ENCODE results near the gene LGALS1.
"Not testable (repeated sequence)": the region's sequence is repeated elsewhere in the genome, so short reads cannot be mapped to it uniquely, and the experiment has no call there.

The LGALS1 gene

DNA sequence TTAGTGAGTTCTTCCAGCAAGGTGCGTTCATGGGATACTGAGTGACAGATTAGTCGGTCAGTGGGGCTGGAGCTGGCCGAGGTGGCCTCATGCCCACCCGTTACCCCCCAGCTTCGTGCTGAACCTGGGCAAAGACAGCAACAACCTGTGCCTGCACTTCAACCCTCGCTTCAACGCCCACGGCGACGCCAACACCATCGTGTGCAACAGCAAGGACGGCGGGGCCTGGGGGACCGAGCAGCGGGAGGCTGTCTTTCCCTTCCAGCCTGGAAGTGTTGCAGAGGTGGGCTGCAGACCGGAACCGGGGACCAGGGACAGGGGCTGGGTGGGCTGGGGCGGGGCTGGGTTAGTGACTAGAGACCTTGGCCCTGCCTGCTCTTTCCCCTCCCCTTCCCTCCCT lies 2.9 kb downstream of the LGALS1 start:
- intact Hi-C loops (cut with DNase I) = no loop called here
- DNase-seq = no peak

GRCh38 chr22:37679670-37680069 lies 4.2 kb downstream of the LGALS1 start:
- intact Hi-C loops (cut with DNase I) = loop anchor here (5.0 kb wide), 1 partner anchor 37 kb away; no protein-coding TSS in a partner anchor
- DNase-seq = no peak

- DNase-seq = no peak
- intact Hi-C loops (cut with DNase I) = loop anchor here (5.0 kb wide), 1 partner anchor 38 kb away; no protein-coding TSS in a partner anchor
Observed at GRCh38 chr22:37680191-37680851, 4.9 kb downstream of the LGALS1 start.

GRCh38 chr22:37681001-37681424 lies 5.6 kb downstream of the LGALS1 start:
- intact Hi-C loops (cut with DNase I) = loop anchor here (5.0 kb wide), 1 partner anchor 39 kb away; no protein-coding TSS in a partner anchor
- no peak for DNase-seq

DNA sequence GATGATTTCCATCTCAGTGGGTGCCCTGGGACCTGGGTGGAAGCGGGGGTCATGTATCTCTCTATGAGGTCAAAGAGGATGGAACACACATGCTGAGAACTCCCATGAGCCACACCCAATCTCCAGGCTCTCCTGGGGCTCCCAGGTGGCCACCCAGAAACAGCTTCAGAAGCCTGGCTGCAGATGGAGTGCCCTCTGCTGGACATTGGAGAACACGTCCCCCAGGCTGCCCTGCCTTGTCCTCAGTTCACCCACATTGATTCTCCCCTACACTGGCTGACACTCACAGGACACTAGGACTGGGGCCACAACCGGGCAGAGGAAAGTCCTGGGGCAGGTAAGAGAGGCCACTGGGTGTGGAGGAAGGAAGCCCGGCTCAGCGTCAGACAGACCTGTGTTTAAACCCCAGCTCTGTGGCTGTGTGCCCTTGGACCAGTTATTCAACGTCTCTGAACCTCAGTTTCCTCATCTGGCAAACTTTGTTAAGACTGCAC lies 6.2 kb downstream of the LGALS1 start:
- intact Hi-C loops (cut with DNase I) = loop anchor here (5.0 kb wide), 1 partner anchor 39 kb away; no protein-coding TSS in a partner anchor
- DNase-seq = peak in 41 of 42 donors; percentile 52 to 87 (median 70)

- DNase-seq = no peak
- intact Hi-C loops (cut with DNase I) = loop anchor here (5.0 kb wide), 1 partner anchor 43 kb away; no protein-coding TSS in a partner anchor
Observed at GRCh38 chr22:37684803-37685615, 9.6 kb downstream of the LGALS1 start.

DNA sequence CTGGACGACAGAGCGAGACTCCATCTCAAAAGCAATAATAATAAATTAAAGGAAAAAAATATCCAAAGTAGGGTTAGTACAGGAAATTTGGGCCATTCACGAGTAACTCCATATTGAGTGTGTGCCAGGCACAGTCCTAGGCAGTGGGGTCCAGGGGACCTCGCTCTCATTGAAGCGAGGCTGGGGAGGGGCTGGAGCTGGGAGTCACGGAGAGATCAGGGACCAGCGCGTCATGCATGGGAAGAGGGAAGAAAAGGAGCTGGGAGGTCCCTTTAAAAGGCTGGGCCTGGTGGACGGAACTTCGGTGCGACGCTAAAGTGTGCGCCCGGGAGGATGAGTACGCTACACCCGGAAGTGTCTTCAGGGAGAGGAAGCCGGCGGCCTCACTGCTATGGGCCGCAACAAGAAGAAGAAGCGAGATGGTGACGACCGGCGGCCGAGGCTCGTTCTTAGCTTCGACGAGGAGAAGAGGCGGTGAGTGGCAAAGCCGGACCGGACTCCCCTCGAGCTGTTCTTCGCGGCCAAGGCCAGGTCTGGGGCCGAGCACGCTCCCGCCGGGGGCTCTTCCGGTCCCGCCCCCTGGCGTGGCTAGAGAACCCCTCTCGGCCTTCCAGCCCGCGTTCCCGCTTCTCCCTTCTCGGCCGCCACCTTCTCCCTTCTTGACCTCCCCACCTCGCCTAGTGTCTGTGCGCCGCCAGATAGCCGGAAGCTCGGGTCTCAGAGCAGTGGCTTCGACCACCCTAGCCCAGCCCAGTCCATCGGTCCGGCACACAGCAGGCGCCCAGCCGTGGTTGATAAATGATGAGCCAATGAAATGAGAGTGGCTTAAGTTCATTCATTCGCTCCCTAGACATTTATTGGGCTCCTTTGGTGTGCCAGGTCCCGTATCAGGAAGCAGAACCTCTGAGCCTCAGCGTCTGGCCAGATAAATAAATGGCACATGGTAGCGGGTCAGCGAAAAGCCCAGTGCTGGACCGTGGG lies 10.9 kb downstream of the LGALS1 start, which contains the start of gene NOL12:
NOL12 (plus strand) TSS at position 342 of the 981 bp plus-strand sequence; CDS start at position 392, 50 bp downstream.
- intact Hi-C loops (cut with DNase I) = no loop called here
- DNase-seq = peak; percentile 76 to 95 (median 86)

DNA sequence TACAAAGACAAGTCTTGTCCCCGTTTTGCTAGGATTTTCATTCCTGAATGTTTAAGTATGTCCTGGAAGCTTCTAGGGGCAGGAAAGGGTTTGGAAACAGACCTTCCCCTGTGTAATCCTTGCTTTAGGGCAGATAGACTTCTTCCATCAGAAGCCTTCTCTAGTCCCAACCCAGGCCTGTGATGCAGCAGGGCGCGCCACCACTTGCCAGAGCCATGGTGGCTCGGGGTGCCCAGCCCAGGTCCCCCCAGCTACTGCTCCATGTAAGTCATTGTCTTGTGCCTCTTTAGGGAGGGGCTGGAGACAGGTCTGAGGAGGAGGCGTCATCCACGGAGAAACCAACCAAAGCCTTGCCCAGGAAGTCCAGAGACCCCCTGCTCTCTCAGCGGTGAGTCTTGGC lies 15.0 kb downstream of the LGALS1 start:
- intact Hi-C loops (cut with DNase I) = no loop called here
- DNase-seq = no peak

DNA sequence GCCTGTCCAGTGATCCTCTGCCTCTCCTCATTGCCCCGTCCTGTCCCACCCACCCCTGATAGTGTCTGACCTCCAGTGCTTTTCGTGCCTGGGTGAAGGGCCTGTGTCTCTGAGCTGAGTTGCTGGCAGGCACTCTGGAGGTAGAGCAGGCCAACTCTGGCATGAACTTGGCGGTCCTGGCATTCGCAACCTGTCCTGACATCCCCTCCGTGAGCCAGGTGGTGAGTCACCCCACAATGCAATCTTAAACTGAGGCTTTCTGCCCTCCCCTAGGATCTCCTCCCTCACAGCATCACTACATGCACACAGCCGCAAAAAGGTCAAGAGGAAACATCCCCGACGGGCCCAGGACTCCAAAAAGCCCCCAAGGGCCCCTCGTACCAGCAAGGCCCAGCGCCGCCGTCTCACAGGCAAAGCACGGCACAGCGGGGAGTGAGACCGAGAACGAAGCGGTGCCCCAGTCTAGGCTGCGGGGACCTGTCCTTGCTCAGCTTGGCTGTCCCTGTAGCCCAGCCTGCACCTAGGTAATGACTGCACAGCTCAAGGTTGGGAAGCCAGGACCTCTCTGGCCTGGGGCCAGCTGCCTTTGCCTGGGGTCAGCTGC lies 15.6 kb downstream of the LGALS1 start:
- no peak for DNase-seq
- intact Hi-C loops (cut with DNase I) = no loop called here

GRCh38 chr22:37692627-37693285 lies 17.3 kb downstream of the LGALS1 start:
- intact Hi-C loops (cut with DNase I) = no loop called here
- no peak for DNase-seq

- intact Hi-C loops (cut with DNase I); DNase-seq: not testable (repeated sequence)
Observed at GRCh38 chr22:37694131-37694530, 18.7 kb downstream of the LGALS1 start.

DNA sequence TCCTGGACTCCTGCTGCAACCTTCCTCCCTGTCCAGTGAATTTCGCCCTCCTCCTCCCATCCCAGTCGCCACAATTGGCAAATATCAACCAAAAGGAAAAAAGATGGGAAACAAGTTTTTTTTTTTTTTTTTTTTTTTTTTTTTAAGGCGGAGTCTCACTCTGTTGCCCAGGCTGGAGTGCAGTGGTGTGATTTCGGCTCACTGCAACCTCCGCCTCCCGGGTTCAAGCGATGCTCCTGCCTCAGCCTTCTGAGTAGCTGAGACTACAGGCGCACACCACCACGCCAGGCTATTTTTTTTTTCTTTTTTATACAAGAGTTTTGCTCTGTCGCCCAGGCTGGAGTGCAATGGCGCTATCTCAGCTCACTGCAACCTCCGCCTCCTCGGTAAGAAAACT lies 20.8 kb downstream of the LGALS1 start:
- intact Hi-C loops (cut with DNase I); DNase-seq: not testable (repeated sequence)

DNA sequence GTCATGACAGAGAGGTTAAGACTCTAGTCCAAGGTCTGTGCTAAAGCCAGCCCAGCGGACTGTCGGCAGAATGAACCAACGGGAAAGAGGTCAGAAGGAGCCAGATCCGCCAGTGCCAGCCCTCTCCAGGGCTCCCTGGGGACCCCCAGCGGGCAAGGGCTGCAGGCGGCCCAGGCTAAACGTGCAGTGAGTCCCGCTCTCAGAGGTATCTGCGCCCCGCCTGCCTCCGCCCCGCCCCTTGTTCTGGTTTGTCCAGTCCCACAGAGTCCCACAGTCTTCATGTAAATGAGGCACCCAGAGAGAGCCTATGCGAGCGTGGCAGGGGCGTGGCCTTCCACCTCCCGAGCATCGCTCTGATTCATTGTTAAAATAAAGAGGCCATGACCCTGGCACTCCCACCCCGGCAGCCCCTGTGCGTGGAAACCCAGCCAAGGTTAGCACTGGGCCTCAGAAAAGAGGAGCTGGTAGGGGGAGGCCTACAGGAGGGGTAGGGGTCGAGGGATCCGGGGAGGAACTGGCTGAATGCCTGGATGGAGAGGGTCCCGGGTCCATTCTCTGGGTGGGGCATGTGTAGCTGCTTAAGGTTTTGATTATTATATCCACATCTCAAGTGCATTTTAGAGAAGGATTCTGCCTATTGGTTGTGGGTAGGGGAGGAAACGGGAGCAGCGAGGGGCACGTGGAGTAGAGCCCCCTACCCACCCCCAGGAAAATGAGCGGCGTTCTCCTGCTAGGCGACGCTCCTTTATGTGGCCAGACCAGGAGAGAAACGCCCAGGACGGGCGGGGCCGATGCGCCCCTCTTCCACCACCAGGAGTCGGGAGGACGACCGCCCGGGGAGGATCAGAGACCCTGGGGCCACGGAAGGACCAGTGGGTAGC lies 21.5 kb downstream of the LGALS1 start, which contains the start of gene TRIOBP:
TRIOBP (plus strand) TSS at position 392 of the 881 bp plus-strand sequence. CDS start 4,318 bp downstream, outside the sequence.
- peak; percentile 72 to 96 (median 89) for DNase-seq
- intact Hi-C loops (cut with DNase I) = no loop called here

DNA sequence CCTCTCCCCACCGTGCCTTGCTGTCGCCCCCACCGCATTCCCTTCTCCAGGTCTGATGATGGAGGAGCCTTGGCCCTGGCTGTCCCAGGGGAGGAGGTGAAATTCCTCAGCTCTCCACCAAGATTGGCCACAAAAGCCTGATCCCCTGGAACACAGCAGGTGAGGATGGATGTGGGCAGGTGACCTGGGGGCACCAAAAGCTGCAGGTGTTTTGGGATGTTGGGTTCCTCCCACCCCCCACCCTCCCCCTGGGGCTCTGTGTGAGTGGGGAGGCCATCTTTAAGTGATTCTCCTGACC lies 22.1 kb downstream of the LGALS1 start:
- no peak for DNase-seq
- intact Hi-C loops (cut with DNase I) = no loop called here

DNA sequence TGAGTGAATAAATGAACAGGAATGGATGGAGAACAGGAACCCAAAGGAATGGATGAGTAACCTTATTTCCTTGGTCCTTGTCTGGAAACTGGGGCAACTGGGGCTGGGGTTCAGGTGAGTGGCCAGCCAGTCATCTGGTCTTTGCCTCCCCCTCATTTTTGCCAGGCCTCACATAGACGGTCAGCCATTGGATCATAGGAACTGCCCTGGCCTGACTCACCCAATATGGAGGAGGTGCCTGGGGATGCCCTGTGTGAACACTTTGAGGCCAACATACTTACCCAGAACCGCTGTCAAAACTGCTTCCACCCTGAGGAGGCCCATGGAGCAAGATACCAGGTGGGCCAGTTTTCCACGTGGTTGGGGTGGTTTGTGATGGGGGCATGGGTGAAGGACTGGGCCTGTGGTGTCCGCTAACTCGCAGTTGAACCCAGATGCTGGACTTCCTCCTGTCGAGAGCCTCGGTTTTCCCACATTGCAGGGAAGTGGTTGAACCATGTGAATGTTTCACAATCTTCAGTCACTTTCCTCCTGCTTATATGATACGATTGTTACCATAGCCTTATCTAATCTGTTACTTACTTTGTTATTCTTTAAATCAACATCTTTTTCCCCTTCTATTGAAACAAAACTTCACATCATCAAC lies 25.8 kb downstream of the LGALS1 start:
- intact Hi-C loops (cut with DNase I) = no loop called here

DNA sequence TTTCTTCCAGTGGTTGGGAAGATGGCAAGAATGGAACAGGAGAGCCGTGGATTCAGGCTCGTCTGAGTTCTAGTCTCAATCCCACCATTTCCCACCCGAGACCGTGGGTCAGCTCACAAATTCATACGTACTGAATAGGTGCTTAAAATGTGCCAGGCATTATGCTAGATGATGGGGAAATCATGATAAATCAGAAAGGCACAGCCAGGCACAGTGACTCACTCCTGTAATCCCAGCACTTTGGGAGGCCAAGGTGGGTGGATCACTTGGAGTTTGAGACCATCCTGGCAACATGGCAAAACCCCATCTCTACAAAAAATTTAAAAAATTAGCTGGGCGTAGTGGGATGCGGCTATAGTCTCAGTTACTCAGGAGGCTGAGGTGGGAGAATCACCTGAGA lies 28.5 kb downstream of the LGALS1 start:
- intact Hi-C loops (cut with DNase I) = no loop called here
- no peak for DNase-seq

More for the DNA sequence above, 25.8 kb downstream of the LGALS1 start:
- DNase-seq = peak in 17 of 42 donors; percentile 9 to 51 (median 26)

Measured in head of caudate nucleus (tissue), 42 donors.